WTC11 (cell line): ENCODE data around the gene PXN. TPM values are rescaled to one million over a fixed set of nuclear protein-coding genes. Genes with fewer than 3 reads are reported as not detected.

Experiments used
- ATAC-seq: fragments of 200-7000 bp; cut with Tn5 transposase; 2 replicates; pipeline ENCODE4 v1.10.0; 2021; ENCODE audit warnings: mild to moderate bottlenecking, moderate library complexity
- CTCF ChIA-PET: fragments of 300-600 bp; sonication (Branson Sonifier 250); formaldehyde crosslinking; loops from one replicate; lab custom pipeline; 2021; ENCODE audit warnings: antibody characterized with exemption; lab: Charles Lee
- POLR2A ChIA-PET: fragments of 350-600 bp; sonication (Branson Sonifier 250); formaldehyde crosslinking; loops from one replicate; lab custom pipeline; 2021; ENCODE audit warnings: antibody characterized with exemption; lab: Charles Lee
- DNase-seq: peaks from one replicate; pipeline ENCODE4 v3.0.0; 2021; ENCODE audit warnings: low spot score
- H3K27ac Mint-ChIP-seq: 2 replicates; pipeline ENCODE4 v1.8.0; 2021; ENCODE audit warnings: mixed read lengths
- H3K27me3 Mint-ChIP-seq: 2 replicates; pipeline ENCODE4 v1.8.0; 2021; ENCODE audit warnings: low read depth, mild to moderate bottlenecking, moderate library complexity, mixed read lengths
- H3K36me3 Mint-ChIP-seq: 2 replicates; pipeline ENCODE4 v1.8.0; 2021; ENCODE audit warnings: mixed read lengths
- H3K4me1 Mint-ChIP-seq: 2 replicates; pipeline ENCODE4 v1.8.0; 2022; ENCODE audit warnings: mixed read lengths
- H3K4me3 Mint-ChIP-seq: 2 replicates; pipeline ENCODE4 v1.8.0; 2021; ENCODE audit warnings: mild to moderate bottlenecking, moderate library complexity, mixed read lengths
- H3K9me3 Mint-ChIP-seq: 2 replicates; pipeline ENCODE4 v1.8.0; 2021; ENCODE audit warnings: mixed read lengths
- ETV6 ChIP-seq: sonication (generic); formaldehyde crosslinking; IDR thresholded peaks from 2 replicates; pipeline ENCODE4 v1.8.1; 2022; ENCODE audit warnings: mild to moderate bottlenecking, missing genetic modification reagents
- GABPB1 ChIP-seq: sonication (generic); formaldehyde crosslinking; IDR thresholded peaks from 2 replicates; pipeline ENCODE4 v1.8.1; 2023; ENCODE audit warnings: mild to moderate bottlenecking, missing genetic modification reagents
- JAZF1 ChIP-seq: fragments of 250-450 bp; sonication (Bioruptor Pico); IDR thresholded peaks from 2 replicates; pipeline ENCODE4 v1.9.0; 2021; ENCODE audit warnings: moderate library complexity, mild to moderate bottlenecking, inconsistent platforms
- SOX15 ChIP-seq: fragments of 250-450 bp; sonication (Bioruptor Pico); IDR thresholded peaks from 2 replicates; pipeline ENCODE4 v1.9.0; 2021; ENCODE audit warnings: mild to moderate bottlenecking
- ZBTB21 ChIP-seq: sonication (generic); formaldehyde crosslinking; IDR thresholded peaks from 2 replicates; pipeline ENCODE4 v1.8.1; 2023; ENCODE audit warnings: mild to moderate bottlenecking, missing genetic modification reagents, borderline replicate concordance
- total RNA-seq: library from RNA; stranded (reverse); gene quantifications from 3 replicates; pipeline ENCODE4 v1.2.3, GENCODE V29; 2021
- TF ChIP-seq, protein P1 (sequence below): sonication (generic); formaldehyde crosslinking; IDR thresholded peaks from 2 replicates; pipeline ENCODE4 v1.8.1; 2022; ENCODE audit warnings: low read depth, mild to moderate bottlenecking, moderate library complexity, missing genetic modification reagents, borderline replicate concordance
- TF ChIP-seq, protein P2 (sequence below): sonication (generic); formaldehyde crosslinking; IDR thresholded peaks from 2 replicates; pipeline ENCODE4 v1.8.0; 2022; ENCODE audit warnings: mild to moderate bottlenecking, missing genetic modification reagents
- TF ChIP-seq, protein P3 (sequence below): sonication (generic); formaldehyde crosslinking; conservative IDR thresholded peaks from 2 replicates; pipeline ENCODE4 v1.8.1; 2022; ENCODE audit warnings: mild to moderate bottlenecking, missing genetic modification reagents
- TF ChIP-seq, protein P4 (sequence below): sonication (generic); formaldehyde crosslinking; IDR thresholded peaks from 2 replicates; pipeline ENCODE4 v1.8.1; 2023; ENCODE audit warnings: mild to moderate bottlenecking, missing genetic modification reagents
- TF ChIP-seq, protein P5 (sequence below): sonication (generic); formaldehyde crosslinking; IDR thresholded peaks from 2 replicates; pipeline ENCODE4 v1.8.1; 2022; ENCODE audit warnings: mild to moderate bottlenecking, missing genetic modification reagents, moderate library complexity, borderline replicate concordance
- TF ChIP-seq, protein P6 (sequence below): fragments of 250-450 bp; sonication (Bioruptor Pico); IDR thresholded peaks from 2 replicates; pipeline ENCODE4 v1.9.0; 2021; ENCODE audit warnings: moderate library complexity, mild to moderate bottlenecking, inconsistent platforms, borderline replicate concordance
- TF ChIP-seq, protein P7 (sequence below): sonication (generic); formaldehyde crosslinking; IDR thresholded peaks from 2 replicates; pipeline ENCODE4 v1.8.0; 2023; ENCODE audit warnings: mild to moderate bottlenecking, missing genetic modification reagents
- TF ChIP-seq, protein P8 (sequence below): sonication (generic); formaldehyde crosslinking; IDR thresholded peaks from 2 replicates; pipeline ENCODE4 v1.8.0; 2022; ENCODE audit warnings: mild to moderate bottlenecking, missing genetic modification reagents
- TF ChIP-seq, protein P9 (sequence below): sonication (generic); formaldehyde crosslinking; IDR thresholded peaks from 2 replicates; pipeline ENCODE4 v1.8.1; 2023; ENCODE audit warnings: mild to moderate bottlenecking, missing genetic modification reagents, moderate library complexity

Gene PXN
- total RNA-seq, 1 experiment from 2014 or later, result 132 TPM

DNA sequence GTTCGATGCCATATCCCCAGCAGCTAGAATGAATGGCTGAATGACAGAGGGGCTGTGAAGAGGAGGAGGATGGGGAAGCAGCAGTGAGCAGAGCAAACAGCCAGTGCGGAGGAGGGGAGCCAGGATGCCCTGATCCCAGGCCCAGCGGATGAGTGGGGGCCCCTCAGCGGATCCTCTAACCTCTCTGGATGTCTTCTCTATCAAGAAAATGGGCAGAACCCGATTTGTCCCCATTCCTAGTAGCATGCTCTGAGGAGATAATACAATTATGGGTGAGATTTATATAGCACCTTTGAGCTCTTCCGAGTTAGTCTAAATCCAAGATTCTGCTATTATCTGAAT, 34.6 kb downstream of the PXN start:
- Mint-ChIP-seq H3K27ac (peak overlapping the region; percentile 97), H3K27me3 (no peaks in the 10 kb centered on the region; the same call in 1 of the 2 replicates), H3K4me1 (peaks cover 94% of the 10 kb centered on the region), H3K36me3 (no peaks in the 10 kb centered on the region), H3K4me3 (peak overlapping the region; percentile 55), H3K9me3 (no peaks in the 10 kb centered on the region)
- ATAC-seq, result no peak
- ChIA-PET CTCF (interaction anchor here (0.8 to 10.5 kb wide), 11 partner anchors 8 to 199 kb away, joined by 3 to 717 read pairs (median 7); partner anchors contain the start of genes PXN, RNU4-1, RNU4-2 and RPLP0), POLR2A (interaction anchor here (0.6 to 7.7 kb wide), 8 partner anchors 14 to 114 kb away, joined by 3 to 198 read pairs (median 8); partner anchors contain the start of genes PXN, RAB35, RNU4-1 and RNU4-2)
- DNase-seq, result no peak
- TF ChIP-seq, protein P1, sequence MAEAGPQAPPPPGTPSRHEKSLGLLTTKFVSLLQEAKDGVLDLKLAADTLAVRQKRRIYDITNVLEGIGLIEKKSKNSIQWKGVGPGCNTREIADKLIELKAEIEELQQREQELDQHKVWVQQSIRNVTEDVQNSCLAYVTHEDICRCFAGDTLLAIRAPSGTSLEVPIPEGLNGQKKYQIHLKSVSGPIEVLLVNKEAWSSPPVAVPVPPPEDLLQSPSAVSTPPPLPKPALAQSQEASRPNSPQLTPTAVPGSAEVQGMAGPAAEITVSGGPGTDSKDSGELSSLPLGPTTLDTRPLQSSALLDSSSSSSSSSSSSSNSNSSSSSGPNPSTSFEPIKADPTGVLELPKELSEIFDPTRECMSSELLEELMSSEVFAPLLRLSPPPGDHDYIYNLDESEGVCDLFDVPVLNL (CRISPR knock-in tag), result no peak
- TF ChIP-seq, protein P2, sequence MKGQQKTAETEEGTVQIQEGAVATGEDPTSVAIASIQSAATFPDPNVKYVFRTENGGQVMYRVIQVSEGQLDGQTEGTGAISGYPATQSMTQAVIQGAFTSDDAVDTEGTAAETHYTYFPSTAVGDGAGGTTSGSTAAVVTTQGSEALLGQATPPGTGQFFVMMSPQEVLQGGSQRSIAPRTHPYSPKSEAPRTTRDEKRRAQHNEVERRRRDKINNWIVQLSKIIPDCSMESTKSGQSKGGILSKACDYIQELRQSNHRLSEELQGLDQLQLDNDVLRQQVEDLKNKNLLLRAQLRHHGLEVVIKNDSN, result no peak
- TF ChIP-seq, protein P3, sequence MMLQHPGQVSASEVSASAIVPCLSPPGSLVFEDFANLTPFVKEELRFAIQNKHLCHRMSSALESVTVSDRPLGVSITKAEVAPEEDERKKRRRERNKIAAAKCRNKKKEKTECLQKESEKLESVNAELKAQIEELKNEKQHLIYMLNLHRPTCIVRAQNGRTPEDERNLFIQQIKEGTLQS, result no peak
- TF ChIP-seq, protein P4, sequence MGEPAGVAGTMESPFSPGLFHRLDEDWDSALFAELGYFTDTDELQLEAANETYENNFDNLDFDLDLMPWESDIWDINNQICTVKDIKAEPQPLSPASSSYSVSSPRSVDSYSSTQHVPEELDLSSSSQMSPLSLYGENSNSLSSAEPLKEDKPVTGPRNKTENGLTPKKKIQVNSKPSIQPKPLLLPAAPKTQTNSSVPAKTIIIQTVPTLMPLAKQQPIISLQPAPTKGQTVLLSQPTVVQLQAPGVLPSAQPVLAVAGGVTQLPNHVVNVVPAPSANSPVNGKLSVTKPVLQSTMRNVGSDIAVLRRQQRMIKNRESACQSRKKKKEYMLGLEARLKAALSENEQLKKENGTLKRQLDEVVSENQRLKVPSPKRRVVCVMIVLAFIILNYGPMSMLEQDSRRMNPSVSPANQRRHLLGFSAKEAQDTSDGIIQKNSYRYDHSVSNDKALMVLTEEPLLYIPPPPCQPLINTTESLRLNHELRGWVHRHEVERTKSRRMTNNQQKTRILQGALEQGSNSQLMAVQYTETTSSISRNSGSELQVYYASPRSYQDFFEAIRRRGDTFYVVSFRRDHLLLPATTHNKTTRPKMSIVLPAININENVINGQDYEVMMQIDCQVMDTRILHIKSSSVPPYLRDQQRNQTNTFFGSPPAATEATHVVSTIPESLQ (CRISPR knock-in tag), result no peak
- TF ChIP-seq, protein P5, sequence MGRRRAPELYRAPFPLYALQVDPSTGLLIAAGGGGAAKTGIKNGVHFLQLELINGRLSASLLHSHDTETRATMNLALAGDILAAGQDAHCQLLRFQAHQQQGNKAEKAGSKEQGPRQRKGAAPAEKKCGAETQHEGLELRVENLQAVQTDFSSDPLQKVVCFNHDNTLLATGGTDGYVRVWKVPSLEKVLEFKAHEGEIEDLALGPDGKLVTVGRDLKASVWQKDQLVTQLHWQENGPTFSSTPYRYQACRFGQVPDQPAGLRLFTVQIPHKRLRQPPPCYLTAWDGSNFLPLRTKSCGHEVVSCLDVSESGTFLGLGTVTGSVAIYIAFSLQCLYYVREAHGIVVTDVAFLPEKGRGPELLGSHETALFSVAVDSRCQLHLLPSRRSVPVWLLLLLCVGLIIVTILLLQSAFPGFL (CRISPR knock-in tag), result no peak
- TF ChIP-seq ETV6 (CRISPR knock-in tag), result no peak
- TF ChIP-seq, protein P6, sequence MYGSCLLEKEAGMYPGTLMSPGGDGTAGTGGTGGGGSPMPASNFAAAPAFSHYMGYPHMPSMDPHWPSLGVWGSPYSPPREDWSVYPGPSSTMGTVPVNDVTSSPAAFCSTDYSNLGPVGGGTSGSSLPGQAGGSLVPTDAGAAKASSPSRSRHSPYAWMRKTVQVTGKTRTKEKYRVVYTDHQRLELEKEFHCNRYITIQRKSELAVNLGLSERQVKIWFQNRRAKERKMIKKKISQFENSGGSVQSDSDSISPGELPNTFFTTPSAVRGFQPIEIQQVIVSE (CRISPR knock-in tag), result no peak
- no peak for TF ChIP-seq SOX15 (CRISPR knock-in tag)
- no peak for TF ChIP-seq ZBTB21 (CRISPR knock-in tag)
- TF ChIP-seq JAZF1 (CRISPR knock-in tag), result no peak
- TF ChIP-seq, protein P7, sequence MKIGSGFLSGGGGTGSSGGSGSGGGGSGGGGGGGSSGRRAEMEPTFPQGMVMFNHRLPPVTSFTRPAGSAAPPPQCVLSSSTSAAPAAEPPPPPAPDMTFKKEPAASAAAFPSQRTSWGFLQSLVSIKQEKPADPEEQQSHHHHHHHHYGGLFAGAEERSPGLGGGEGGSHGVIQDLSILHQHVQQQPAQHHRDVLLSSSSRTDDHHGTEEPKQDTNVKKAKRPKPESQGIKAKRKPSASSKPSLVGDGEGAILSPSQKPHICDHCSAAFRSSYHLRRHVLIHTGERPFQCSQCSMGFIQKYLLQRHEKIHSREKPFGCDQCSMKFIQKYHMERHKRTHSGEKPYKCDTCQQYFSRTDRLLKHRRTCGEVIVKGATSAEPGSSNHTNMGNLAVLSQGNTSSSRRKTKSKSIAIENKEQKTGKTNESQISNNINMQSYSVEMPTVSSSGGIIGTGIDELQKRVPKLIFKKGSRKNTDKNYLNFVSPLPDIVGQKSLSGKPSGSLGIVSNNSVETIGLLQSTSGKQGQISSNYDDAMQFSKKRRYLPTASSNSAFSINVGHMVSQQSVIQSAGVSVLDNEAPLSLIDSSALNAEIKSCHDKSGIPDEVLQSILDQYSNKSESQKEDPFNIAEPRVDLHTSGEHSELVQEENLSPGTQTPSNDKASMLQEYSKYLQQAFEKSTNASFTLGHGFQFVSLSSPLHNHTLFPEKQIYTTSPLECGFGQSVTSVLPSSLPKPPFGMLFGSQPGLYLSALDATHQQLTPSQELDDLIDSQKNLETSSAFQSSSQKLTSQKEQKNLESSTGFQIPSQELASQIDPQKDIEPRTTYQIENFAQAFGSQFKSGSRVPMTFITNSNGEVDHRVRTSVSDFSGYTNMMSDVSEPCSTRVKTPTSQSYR (CRISPR knock-in tag), result no peak
- TF ChIP-seq, protein P8, sequence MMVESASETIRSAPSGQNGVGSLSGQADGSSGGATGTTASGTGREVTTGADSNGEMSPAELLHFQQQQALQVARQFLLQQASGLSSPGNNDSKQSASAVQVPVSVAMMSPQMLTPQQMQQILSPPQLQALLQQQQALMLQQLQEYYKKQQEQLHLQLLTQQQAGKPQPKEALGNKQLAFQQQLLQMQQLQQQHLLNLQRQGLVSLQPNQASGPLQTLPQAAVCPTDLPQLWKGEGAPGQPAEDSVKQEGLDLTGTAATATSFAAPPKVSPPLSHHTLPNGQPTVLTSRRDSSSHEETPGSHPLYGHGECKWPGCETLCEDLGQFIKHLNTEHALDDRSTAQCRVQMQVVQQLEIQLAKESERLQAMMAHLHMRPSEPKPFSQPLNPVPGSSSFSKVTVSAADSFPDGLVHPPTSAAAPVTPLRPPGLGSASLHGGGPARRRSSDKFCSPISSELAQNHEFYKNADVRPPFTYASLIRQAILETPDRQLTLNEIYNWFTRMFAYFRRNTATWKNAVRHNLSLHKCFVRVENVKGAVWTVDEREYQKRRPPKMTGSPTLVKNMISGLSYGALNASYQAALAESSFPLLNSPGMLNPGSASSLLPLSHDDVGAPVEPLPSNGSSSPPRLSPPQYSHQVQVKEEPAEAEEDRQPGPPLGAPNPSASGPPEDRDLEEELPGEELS (CRISPR knock-in tag), result no peak
- no peak for TF ChIP-seq GABPB1 (CRISPR knock-in tag)
- TF ChIP-seq, protein P9, sequence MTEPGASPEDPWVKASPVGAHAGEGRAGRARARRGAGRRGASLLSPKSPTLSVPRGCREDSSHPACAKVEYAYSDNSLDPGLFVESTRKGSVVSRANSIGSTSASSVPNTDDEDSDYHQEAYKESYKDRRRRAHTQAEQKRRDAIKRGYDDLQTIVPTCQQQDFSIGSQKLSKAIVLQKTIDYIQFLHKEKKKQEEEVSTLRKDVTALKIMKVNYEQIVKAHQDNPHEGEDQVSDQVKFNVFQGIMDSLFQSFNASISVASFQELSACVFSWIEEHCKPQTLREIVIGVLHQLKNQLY, result no peak
